Hypothalamus (tissue), 51 donors: ENCODE measurements around the gene CPLX3.

Experiments
- DNase-seq, 51 donors: peaks; one replicate each; lab custom pipeline; 2025; lab: John Stamatoyannopoulos, UW

The CPLX3 gene

DNA sequence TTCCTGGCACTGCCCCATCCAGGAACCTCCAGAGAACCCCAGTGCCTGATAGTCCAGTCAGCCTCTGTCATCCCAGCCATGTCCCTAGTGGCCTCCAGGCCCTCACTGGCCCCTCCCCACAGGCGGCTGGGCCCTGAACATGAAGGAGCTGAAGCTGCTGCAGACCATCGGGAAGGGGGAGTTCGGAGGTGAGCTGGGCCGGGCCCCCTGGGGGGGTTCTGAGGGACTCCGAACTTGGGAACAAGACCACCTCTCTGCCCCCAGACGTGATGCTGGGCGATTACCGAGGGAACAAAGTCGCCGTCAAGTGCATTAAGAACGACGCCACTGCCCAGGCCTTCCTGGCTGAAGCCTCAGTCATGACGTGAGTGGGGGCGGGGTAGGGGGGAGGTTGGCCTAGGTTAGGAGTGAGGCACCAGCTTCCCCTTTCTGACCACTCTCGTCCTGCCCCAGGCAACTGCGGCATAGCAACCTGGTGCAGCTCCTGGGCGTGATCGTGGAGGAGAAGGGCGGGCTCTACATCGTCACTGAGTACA is 25.8 kb upstream of the CPLX3 start:
- peak in 2 of 51 donors; percentile 16 to 21 for DNase-seq

DNA sequence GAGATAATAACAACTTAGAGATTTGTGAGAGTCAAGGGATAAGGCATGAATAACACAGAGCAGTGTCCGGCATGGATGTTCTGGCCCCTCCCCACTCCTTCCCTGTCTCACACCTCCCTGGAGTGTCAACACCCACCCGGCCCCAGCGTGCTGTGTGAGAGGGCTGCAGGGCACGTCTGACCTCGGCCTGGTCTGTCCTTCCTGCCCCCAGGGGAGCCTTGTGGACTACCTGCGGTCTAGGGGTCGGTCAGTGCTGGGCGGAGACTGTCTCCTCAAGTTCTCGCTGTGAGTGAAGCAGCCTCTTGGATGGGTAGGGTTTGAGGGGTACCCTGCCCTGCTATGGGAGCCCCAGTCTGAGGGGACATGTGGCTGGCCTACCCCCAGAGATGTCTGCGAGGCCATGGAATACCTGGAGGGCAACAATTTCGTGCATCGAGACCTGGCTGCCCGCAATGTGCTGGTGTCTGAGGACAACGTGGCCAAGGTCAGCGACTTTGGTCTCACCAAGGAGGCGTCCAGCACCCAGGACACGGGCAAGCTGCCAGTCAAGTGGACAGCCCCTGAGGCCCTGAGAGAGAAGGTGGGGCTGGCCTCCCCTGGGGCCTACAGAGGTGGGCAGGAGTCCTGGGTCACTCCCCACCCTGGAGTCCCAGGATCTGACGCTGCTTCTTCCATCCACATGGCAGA is 25.0 kb upstream of the CPLX3 start:
- DNase-seq, result no peak

DNA sequence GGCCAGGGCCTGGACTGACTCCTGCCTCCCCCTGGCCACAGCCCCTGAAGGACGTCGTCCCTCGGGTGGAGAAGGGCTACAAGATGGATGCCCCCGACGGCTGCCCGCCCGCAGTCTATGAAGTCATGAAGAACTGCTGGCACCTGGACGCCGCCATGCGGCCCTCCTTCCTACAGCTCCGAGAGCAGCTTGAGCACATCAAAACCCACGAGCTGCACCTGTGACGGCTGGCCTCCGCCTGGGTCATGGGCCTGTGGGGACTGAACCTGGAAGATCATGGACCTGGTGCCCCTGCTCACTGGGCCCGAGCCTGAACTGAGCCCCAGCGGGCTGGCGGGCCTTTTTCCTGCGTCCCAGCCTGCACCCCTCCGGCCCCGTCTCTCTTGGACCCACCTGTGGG is 24.1 kb upstream of the CPLX3 start:
- no peak for DNase-seq

- no peak for DNase-seq
These were observed 23.5 kb upstream of the CPLX3 start for GRCh38 chr15:74802862-74803447.

DNA sequence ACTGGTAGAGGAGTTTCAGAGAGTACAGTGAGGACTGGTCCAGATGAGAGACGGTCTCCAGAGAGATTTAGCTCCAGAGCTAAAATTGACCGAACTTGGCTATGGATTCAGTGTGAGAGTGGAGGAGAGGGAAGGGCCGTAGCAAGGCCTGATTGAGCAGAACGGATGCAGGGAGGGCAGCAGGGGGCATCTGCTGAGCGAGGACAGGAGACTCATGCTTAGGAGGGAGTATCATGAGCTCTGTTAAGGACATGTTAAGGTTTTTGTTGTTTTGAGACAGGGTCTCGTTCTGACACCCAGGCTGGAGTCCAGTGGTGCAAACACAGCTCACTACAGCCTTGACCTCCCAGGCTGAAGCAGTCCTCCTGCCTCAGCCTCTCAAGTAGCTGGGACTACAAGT is 21.5 kb upstream of the CPLX3 start:
- DNase-seq, result no peak

GRCh38 chr15:74807282-74807681 is 19.1 kb upstream of the CPLX3 start:
- DNase-seq, result no peak

GRCh38 chr15:74808078-74808839 is 18.2 kb upstream of the CPLX3 start:
- no peak for DNase-seq

DNA sequence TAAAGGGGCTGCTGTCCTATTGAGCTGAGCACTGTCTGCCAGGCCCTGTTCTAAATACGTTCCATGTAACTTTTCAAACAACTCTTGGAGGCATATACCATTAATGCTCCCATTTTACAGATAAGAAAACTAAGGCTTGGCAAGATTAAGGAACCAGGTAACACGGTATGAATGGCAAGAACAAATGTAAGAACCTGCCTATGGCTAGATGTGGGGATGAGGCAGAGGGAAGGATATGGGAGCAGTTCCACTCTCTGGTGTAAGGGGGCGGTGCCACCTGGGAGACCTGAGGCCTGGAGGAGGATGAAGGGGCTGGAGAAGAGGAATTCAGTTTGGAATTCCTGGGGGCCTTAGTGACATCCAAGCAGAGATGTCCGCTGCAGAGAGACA is 17.6 kb upstream of the CPLX3 start:
- no peak for DNase-seq

DNA sequence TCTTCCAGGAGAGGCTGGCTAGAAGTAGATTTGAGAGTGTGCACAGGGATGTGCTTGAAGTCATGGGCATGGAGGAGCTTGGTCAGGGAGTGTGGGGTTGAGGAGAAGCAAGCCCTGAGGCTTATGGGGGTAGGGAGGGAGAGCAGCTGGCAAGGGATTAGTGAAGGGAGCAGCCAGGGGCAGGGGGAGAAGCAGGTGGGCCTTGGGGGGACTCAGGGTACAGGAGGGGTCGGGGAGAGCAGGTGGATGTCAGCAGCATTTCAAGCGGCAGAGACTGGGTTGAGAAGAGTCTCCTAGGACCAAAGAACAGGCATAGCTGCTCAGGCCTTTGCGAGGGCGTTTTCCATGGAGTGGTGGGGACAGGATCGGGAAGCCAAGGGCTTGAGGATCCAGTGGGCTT is 17.2 kb upstream of the CPLX3 start:
- no peak for DNase-seq

- DNase-seq, result no peak
These were observed 16.5 kb upstream of the CPLX3 start for GRCh38 chr15:74809956-74810355.

GRCh38 chr15:74812533-74812932 is 13.9 kb upstream of the CPLX3 start, which contains the start of gene LMAN1L:
LMAN1L (plus strand) TSS chr15:74812835; CDS start chr15:74812855, 20 bp downstream.
- DNase-seq, result no peak

DNA sequence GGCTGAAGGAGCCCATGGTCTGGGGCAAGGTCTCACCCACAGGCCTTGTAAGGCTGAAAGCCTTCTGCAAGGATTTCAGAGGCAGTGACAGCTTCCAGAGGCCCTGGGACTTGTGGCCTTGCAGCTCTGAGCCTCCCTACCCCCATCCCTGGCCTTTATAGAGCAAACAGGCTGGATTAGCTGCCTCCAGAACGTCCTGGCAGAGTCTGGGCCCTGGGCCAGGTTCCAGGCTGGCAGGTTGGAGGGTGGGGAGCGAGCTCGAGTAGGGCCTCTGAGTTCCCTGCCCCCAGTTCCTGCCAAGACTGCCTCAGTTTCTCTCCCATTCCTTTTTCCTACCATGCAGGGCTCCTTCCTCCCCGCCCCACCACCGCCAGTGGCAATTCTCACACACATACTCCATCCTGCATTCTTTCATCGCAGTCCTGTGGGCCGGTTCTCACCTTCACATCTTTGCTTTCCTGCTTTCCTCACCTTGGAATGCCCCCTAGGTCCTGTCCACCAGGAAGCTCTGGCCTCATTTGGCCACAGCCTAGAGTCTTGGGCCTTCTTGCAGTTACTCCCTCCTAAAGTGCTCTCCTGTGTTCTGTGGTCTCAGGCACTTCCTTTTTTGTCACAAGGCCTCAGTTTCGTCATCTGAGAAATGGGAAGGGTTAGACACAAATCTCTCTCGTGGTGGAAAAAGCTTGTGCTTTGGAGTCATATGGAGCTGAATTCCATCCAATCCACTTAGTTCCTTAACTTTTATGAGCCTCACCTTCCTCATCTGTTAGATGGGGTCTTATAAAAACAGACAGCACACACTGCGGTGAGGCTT is 11.1 kb upstream of the CPLX3 start:
- DNase-seq, result peak in 9 of 51 donors; percentile 6 to 35 (median 21)

- DNase-seq, result peak in 1 of 51 donors; percentile 32
These were observed 10.5 kb upstream of the CPLX3 start for GRCh38 chr15:74815961-74816360.

DNA sequence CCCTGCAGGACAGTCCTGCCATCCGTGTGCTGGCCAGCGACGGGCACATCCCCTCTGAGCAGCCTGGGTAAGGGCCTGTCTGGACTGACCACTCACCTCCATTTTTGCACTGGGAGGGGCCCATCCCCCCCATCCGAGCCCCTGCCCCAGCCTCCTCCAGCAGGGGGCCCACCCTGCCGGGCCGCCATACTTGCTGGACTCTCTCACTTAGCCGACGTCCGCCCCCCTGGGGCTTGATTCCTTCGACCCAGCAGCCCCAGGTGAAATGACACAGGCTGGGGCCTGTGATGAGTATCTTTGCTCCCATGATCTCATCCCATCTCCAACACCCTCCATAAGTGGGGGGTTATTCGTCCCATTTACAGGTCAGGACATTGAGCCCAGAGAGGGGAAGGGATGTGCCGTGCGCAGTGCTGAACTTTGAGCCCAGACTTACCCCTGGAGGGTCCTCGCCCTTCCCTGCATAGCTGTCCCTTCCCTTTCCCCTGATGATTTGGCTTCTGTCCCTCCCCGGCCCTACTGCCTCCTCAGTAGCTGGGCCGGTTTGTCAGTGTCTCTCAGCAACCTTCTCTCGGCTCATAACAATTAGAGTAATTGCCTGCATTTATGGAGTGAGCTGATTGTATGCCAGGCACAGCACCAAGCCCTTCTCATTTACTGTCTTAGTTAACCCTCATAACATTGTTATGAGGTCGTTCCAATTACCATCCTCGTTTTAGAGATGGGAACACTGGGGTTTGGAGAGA is 9.6 kb upstream of the CPLX3 start:
- DNase-seq, result no peak

- peak in 9 of 51 donors; percentile 7 to 38 (median 28) for DNase-seq
These were observed 9.1 kb upstream of the CPLX3 start for GRCh38 chr15:74817370-74817737.

DNA sequence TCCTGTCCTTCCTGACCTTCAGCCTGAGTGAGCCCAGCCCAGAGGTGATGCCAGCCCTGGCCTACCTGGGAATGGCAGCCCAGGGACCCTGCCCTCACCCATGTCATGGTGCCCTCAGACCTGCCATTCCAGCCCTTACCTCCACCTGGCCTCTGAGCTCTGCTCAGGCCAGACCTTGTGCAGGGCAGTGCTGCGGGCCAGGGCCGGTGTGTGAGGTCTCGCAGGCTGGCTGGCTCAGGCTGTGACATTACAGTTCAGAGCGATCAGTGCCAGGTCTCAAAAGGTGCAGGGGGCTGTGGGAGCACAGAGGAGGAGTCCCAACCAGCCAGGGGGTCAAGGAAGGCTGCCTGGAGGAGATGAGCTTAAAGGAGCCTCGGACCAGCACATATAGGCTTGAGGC is 6.4 kb upstream of the CPLX3 start:
- DNase-seq, result no peak

DNA sequence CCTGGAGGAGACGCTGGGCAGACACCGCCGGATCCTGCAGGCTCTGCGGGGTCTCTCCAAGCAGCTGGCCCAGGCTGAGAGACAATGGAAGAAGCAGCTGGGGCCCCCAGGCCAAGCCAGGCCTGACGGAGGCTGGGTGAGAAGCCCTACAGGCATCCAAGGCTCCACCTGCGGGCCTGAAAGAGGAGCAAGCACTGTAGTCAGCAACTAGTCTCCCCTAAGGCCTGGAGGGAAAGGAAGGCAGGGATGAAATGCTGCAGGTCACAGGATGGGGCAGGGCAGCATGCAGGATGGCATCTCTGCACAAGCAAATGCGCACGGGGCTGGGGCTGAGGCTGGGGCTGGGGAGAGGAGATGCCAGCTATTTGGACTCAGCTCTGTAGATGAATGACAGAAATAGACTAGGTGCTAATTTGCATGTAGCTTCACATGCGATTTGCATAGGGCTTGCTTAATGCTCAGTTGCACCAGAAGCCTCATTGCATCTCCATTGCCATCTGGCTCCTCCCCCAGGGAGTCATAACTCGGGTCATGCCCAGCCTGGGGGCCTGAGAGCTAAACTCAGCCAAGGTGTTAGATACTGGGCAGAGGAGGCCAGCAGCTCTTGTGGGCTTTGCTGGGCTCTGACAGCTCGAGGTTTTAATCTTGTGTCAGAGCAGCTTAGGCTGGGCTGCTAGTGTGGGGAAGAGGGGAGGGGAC is 5.2 kb upstream of the CPLX3 start:
- no peak for DNase-seq

DNA sequence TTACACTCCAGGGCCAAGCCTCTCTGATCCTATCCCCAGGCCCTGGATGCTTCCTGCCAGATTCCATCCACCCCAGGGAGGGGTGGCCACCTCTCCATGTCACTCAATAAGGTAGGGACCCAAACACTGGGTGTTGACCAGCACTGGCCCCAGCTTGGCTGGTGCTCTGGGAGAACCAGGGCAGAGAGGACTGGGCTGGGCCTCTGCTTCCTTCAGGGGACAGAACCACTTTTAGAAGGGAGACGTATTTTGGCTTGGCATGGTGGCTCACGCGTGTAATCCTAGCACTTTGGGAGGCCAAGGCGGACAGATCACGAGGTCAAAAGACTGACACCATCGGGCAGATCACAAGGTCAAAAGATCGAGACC is 4.7 kb upstream of the CPLX3 start:
- no peak for DNase-seq

GRCh38 chr15:74822233-74822632 is 4.2 kb upstream of the CPLX3 start:
- no peak for DNase-seq

GRCh38 chr15:74823324-74823723 is 3.1 kb upstream of the CPLX3 start:
- DNase-seq, result no peak
